GM12801 (cell line): Measurements from ENCODE around the gene AGRN.

Experiments
- CTCF ChIP-seq: IDR thresholded peaks from one replicate; pipeline ENCODE4 v1.5.1; 2011; ENCODE audit warnings: control low read depth; ENCODE audit not compliant: insufficient read length; ENCODE audit errors: extremely low read depth

AGRN gene

GRCh38 chr1:1037366-1038327 lies 17.7 kb downstream of the AGRN start:
- no peak for TF ChIP-seq CTCF

GRCh38 chr1:1038694-1039093 lies 18.8 kb downstream of the AGRN start:
- TF ChIP-seq CTCF = no peak

- no peak for TF ChIP-seq CTCF
Observed at GRCh38 chr1:1039145-1039910, 19.4 kb downstream of the AGRN start.

GRCh38 chr1:1040004-1040991 lies 20.4 kb downstream of the AGRN start:
- TF ChIP-seq CTCF = no peak

GRCh38 chr1:1041092-1041523 lies 21.2 kb downstream of the AGRN start:
- no peak for TF ChIP-seq CTCF

- no peak for TF ChIP-seq CTCF
Observed at GRCh38 chr1:1041873-1042272, 22.0 kb downstream of the AGRN start.
